Hepatic stellate cell (primary cell): ENCODE results near the gene RBM38.
"Not testable (repeated sequence)": the region's sequence is repeated elsewhere in the genome, so short reads cannot be mapped to it uniquely, and the experiment has no call there.

ENCODE experiments used
- DNase-seq: peaks from one replicate; pipeline ENCODE4 v3.0.0; 2011; ENCODE audit warnings: low spot score

The RBM38 gene

DNA sequence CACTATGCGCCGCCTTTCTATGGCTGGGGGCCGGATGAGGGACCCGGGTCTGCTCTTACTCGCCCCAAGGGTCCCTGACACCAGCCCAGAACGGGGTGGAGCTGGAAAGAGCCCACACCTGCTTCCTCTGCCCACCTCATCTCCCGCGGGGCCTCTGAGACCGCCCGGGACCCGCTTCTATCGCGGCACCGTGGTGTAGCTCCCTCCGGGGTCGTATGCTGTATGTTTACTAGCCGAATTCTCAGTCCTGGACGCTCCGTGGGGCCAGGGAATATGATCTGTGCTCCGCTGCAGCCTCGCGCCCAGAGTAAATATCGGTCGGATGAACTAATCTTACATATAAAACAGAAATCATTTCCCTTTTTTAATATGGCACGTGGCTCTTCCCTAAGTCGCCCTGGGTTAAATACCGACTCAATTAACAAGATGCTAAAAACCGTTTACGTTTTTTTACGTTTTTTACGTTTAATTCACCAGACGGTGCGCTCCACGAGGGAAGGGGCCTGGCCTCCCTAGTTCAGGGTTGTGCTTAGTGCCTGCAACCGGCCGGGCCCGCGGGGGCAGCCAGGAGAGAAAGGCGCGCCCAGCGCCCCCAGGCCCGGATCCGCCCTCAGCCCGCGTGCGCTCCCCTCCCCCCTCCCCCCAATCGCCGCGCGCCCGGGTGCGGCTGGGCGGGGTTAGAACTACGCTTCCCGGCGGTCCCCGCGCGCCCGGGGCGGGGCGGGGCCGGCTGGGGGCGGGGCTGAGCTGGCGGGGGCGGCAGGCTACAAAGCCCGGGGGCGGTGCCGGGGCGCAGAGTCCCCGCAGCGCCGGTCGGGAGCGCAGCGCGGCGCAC, at the start of gene RBM38:
Gene RBM38, plus strand, starts transcription at position 793 of the 835 bp plus-strand sequence. CDS start 186 bp downstream, outside the sequence.
- DNase-seq: peak; percentile 87

DNA sequence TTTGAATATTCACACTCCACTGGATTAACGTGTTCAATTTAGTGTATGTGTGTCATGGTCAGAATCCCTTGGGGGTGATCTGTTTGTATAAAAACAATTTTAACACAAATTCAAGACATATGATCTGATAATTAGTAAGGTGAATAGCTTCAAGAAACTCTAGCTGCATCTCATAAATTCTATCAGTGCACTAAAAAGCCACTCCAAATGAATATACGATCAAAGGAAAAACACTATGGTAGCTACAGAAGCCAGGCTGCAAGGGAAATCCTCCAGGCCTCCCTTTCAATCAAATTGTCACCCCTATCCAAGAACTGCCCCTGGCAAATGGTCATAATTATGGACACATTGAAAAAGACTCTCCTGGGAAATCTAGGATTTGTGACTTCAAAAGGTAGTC, 49.5 kb upstream of the RBM38 start:
- no peak for DNase-seq

- DNase-seq: no peak
Observed at GRCh38 chr20:57342829-57343228, 48.4 kb upstream of the RBM38 start.

- DNase-seq: peak; percentile 16
Observed at GRCh38 chr20:57346477-57346876, 44.7 kb upstream of the RBM38 start.

- DNase-seq: no peak
Observed at GRCh38 chr20:57347393-57347792, 43.8 kb upstream of the RBM38 start.

- not testable (repeated sequence) for DNase-seq
Observed at GRCh38 chr20:57348200-57348921, 42.8 kb upstream of the RBM38 start.

- DNase-seq: not testable (repeated sequence)
Observed at GRCh38 chr20:57348922-57349574, 42.1 kb upstream of the RBM38 start.

- DNase-seq: no peak
Observed at GRCh38 chr20:57350081-57350710, 41.0 kb upstream of the RBM38 start.

- not testable (repeated sequence) for DNase-seq
Observed at GRCh38 chr20:57350726-57351041, 40.5 kb upstream of the RBM38 start.

DNA sequence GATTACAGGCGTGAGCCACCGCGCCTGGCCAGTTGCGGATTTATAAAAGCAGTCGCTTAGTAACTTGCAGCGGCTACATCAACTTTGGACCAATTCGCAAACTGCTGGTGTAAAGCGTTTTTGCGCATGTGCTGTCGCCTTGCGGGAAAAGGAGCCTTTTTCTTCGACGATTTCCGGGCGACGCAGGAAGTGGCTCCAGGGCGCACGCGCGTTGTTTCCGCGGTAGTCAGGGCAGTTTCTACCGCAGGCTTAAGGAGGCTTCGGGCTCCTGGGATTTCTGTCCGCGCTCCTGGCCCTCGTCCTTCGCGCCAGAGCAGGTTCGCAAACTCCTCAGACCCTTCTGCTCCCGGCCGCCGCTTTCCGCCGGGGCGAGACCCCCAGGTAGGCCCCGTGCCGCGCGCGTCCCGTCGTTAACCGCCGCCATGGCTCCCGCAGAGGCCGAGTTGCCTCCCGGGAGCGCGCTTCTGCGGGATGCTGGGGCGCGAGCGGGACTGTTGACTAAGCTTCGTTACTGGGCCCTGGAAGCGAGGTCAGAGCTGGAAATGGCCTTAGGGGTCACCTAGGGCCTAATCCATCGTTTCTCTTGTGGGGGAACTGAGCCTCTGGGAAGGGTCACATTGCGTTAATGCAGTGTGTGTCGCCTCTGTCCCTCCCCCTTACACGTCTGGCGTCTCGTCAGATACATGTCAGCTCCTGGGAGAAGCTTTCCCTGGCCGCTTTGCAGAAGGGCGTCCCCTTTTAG, 40.0 kb upstream of the RBM38 start, which contains the start of gene RAE1:
Gene RAE1, plus strand, starts transcription at position 214 of the 742 bp plus-strand sequence. CDS start 2,784 bp downstream, outside the sequence.
- DNase-seq: peak; percentile 89

GRCh38 chr20:57352305-57352704, 38.9 kb upstream of the RBM38 start:
- no peak for DNase-seq

DNA sequence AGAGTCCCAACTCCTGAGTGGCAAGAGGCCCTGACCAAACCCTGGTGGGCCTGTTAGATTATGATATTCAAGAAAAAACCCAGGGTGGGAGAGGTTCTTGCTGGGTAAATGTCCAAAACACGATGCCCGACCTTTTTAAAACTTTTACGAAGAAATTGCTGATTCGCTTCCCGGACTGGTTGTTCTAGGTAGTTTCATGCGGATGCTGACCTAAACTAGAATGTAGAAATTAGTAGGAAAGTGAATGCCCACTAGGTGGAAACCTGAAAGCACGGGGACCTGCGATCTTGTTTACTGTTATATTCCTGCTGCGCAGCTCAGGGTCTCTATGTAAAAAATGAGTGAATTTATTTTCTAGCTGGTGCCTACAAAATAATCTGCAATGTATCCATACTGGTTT, 37.8 kb upstream of the RBM38 start:
- DNase-seq: no peak

GRCh38 chr20:57361517-57361916, 29.7 kb upstream of the RBM38 start:
- peak; percentile 77 for DNase-seq

GRCh38 chr20:57364451-57364850, 26.7 kb upstream of the RBM38 start:
- DNase-seq: no peak

DNA sequence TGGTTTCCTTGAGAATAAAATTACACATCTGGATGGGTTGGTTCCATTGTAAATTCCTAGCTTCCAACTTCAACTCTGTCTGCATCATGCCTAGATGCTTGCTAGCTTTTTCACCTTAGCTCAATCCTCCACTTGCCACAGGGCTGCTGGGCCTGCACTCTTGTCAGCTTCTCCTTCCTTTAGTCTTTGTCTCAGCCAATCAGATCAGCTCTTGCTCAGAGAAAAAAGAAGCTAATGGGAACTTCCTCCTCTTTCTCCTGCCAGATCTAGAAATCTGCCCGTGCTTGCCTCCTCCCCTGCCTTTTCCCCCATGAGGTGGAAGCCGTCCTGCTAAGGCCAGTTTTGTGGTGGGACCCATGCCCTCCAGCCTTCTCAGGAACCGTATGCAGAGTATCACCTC, 21.6 kb upstream of the RBM38 start:
- no peak for DNase-seq

DNA sequence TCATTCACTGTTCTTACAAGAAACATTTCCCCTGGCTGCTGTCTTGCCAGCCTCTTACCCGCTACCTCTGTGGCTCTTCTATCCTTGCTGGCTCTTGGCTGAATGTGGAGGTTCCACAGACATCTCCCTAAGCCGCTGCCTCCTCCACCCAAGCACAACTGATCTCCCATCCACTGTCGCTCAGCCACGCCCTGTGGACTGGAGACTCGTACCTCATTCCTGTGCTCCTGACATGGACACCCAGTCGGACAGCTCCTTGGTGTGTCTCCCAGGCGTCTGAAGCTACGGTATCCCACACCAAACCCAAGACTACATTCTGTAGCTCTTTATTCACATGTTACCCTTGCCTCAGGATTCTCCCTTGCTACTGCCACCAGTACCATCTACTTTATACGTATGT, 20.9 kb upstream of the RBM38 start:
- DNase-seq: no peak

DNA sequence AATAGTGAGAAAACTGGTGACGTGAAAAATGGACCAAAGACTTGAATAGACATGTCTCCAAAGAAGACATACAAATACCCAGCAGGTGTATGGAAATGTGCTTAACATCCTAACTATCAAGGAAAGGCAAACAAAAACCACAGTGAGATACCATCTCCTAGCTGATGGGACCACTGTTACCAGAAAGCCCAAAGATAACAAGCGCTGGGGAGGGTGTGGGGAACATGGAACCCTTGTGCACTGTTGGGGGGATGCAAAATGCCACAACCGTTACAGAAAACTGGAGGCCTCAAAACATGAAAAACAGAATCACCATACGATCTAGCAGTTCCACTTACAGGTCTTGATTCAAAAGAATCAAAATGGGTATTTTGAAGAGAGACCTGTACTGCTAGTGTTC, 19.8 kb upstream of the RBM38 start:
- no peak for DNase-seq

DNA sequence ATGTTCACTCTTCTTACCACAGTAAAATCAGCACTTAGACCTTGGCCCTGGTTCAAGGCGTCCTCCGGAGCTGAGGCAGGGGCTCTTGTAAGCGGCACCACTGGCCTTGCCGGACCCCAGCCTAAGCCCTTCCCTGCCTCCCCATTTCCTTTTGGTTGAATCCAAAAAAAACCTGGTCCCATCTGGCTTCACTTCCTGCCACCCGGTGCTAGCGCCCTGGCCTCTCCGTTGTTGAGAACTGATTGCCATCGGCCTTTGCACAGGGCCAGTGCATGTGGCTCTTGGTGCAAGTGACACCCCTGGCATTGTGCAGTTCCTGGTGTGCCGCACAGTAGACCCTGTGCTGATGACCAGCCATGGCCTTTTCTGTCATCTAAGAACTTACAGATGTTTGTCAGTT, 19.0 kb upstream of the RBM38 start:
- DNase-seq: no peak

DNA sequence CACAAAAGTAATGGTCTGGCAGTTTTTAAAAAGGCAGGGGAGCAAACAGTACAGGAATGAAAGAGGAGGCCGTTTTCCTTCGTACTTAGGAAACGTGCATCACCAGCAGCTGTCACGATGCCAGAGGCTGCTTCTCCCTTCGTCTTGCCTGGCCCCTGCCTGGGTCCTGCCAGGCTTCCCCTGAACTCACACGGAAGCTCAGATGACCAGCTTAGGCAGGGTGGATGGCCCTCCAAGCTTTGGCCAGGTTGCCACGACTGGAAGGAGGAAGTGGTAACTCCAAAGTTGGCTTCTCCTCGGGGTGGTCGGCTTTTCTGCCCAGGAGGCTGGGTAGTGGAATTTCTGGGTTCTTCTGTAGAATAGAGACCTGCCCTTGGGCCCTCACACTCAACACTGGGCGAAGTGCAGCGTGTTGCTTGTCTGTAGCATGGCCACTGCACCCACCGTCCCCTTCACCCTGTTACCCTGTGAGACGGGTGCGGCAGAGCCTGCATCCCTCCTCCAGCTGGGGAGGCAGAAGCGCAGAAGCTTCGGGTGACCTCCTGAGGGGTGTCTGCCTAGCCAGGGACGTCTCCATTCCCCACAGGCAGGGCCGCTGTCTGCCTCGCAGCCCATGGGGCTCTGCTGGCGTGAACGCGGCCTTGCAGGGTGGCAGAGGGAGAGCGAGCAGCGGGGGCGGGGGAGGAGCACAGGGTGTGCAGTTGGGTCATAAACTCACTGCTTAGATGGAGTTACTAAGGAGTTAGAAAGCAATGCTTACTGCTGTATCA, 18.4 kb upstream of the RBM38 start:
- no peak for DNase-seq

DNA sequence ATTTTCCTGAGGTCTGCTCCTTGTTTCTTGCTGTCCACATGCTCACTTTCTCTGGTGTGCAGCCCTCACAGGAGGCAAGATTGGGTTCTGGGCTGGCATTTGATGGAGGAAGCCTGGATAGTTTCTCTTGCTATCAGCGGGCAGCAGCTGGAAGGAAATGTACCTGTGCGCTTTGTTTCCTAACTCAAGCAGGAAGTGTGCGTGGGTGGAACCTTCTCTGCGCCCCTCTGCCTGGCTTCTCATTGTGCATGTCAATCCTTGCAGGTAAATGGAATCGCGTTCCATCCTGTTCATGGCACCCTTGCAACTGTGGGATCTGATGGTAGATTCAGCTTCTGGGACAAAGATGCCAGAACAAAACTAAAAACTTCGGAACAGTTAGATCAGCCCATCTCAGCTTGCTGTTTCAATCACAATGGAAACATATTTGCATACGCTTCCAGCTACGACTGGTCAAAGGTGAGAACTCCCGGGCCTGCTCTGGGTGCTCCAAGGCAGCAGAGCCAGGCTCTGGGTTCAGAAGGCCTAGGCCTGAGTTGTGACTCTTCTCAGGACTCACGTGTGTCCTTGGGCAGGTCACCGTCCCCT, 16.8 kb upstream of the RBM38 start:
- no peak for DNase-seq
